Omental fat pad (tissue), 4 donors: ENCODE measurements around the gene MACROD2. TPM values are rescaled to one million over a fixed set of nuclear protein-coding genes. Genes with fewer than 3 reads are reported as not detected.

Source experiments
- ATAC-seq: fragments of 150-250 bp; one replicate; pipeline ENCODE4 v1.9.1; 2016; ENCODE audit warnings: mild to moderate bottlenecking, moderate library complexity; ENCODE audit not compliant: low FRiP score
- DNase-seq: peaks from one replicate; pipeline ENCODE4 v3.0.0-alpha.2; 2019; ENCODE audit warnings: low spot score
- CTCF ChIP-seq, 3 donors: fragments of 450-650 bp; IDR thresholded peaks; one replicate each; pipeline ENCODE4 v1.5.1; 2016 to 2017; ENCODE audit warnings: antibody characterized with exemption in 3 of 3, mild to moderate bottlenecking in 3 of 3, moderate library complexity in 2 of 3
- total RNA-seq, 4 donors: library from RNA; depleted of rRNA; stranded (reverse); fragments of >200 nt; gene quantifications; one replicate each; pipeline ENCODE4 v1.1.0, GENCODE V29; 2016

The MACROD2 gene
- total RNA-seq, 4 donors from 2014 or later: 6.8 to 54.1 (median 7.4) TPM

GRCh38 chr20:15064741-15065140 is 1069.4 kb downstream of the MACROD2 start:
- TF ChIP-seq CTCF (IDR thresholded peaks at IDR 0.05): no peak
- ATAC-seq (no peak), DNase-seq (no peak)

GRCh38 chr20:15065794-15066193 is 1070.5 kb downstream of the MACROD2 start:
- TF ChIP-seq CTCF (IDR thresholded peaks at IDR 0.05): no peak
- ATAC-seq (no peak), DNase-seq (no peak)

- no peak for DNase-seq
Observed at GRCh38 chr20:15068486-15068885, 1073.2 kb downstream of the MACROD2 start.

GRCh38 chr20:15069355-15069754 is 1074.0 kb downstream of the MACROD2 start:
- ATAC-seq: no peak
- TF ChIP-seq CTCF (IDR thresholded peaks at IDR 0.05): no peak
- DNase-seq: no peak

More at GRCh38 chr20:15068486-15068885, 1073.2 kb downstream of the MACROD2 start:
- no peak for ATAC-seq
- TF ChIP-seq CTCF (IDR thresholded peaks at IDR 0.05): no peak

GRCh38 chr20:15071085-15071808 is 1075.9 kb downstream of the MACROD2 start:
- no peak for ATAC-seq
- TF ChIP-seq CTCF (IDR thresholded peaks at IDR 0.05): no peak

GRCh38 chr20:15072316-15072715 is 1077.0 kb downstream of the MACROD2 start:
- DNase-seq: no peak
- no peak for ATAC-seq
- no peak for TF ChIP-seq CTCF (IDR thresholded peaks at IDR 0.05)

More at GRCh38 chr20:15071085-15071808, 1075.9 kb downstream of the MACROD2 start:
- DNase-seq: no peak

- DNase-seq: no peak
- no peak for ATAC-seq
- TF ChIP-seq CTCF (IDR thresholded peaks at IDR 0.05): no peak
Observed at GRCh38 chr20:15075586-15075985, 1080.3 kb downstream of the MACROD2 start.
